ENCODE data around the gene SYS1. TPM values are rescaled to one million over a fixed set of nuclear protein-coding genes. Genes with fewer than 3 reads are reported as not detected.

Gene SYS1
- total RNA-seq, 1 experiment from 2014 or later, result 20.5 TPM

DNA sequence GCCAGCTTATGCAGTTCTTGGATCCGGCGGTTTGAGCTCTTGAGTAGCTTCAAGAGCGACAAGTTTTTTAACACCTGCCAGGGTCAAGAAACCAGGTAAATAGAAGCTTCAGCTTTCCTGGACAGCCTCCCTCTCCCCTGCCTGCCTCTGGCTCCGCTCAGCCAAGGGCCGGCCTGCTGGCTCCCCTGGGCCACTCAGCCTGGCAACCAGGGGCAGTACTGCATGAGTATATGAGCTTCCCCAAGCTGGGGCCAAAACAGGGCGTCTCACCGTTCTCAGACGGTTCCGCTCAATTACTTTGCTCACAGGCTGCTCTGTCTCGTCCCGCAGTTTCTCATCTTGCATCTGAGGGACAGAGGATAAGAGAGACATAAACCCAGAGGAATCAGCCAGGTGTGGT lies 14.3 kb downstream of the SYS1 start:
- H3K9me3 ChIP-seq (ENCODE audit: control insufficient read depth in 1 of 2, insufficient read depth in 1 of 2, low read depth in 1 of 2, low read length in 2 of 2), result no peaks in the 10 kb centered on the region
- no peak overlapping the region for H3K4me3 ChIP-seq (replicated peaks in 1 of 2; ENCODE audit: low read depth in 1 of 2, low read length in 2 of 2)
- no peaks in the 10 kb centered on the region for H3K27me3 ChIP-seq (ENCODE audit: insufficient read depth, low read length)
- no peak overlapping the region for H3K27ac ChIP-seq (ENCODE audit: low read depth, low read length)
- intact Hi-C loops (cut with micrococcal nuclease), result no loop called here
- H3K4me2 ChIP-seq (ENCODE audit: low read length), result no peak overlapping the region
- no TSS peak for BruUV-seq (replicated peaks)
- no peaks in the 10 kb centered on the region for H3K79me2 ChIP-seq (ENCODE audit: insufficient read depth, low read length)
- CTCF ChIA-PET, result interaction anchor here (0.8 to 2.9 kb wide), 3 partner anchors 14 to 393 kb away, joined by 3 to 11 read pairs (median 3); partner anchors contain the start of gene SYS1
- H4K20me1 ChIP-seq (ENCODE audit: insufficient read depth), result no peaks in the 10 kb centered on the region
- ATAC-seq (no peak), DNase-seq (ENCODE audit: low read depth, low spot score) (no peak)
- peaks cover 0 to 20% of the 10 kb centered on the region in 2 experiments; a peak in 2 of 4 replicates for H3K4me1 ChIP-seq (ENCODE audit: control insufficient read depth in 1 of 2, insufficient read depth in 2 of 2, low read length in 2 of 2)
- H2AFZ ChIP-seq (ENCODE audit: low read depth, low read length, poor library complexity, severe bottlenecking), result no peak overlapping the region
- H3K9ac ChIP-seq (ENCODE audit: low read length), result no peak overlapping the region
- TF ChIP-seq SP1 (IDR thresholded peaks at IDR 0.05; ENCODE audit: low read depth) (no peak), CBX3 (IDR thresholded peaks at IDR 0.05; ENCODE audit: low read depth) (no peak)
- no peaks in the 10 kb centered on the region for H3K9me2 ChIP-seq (ENCODE audit: insufficient read depth)
- POLR2A ChIA-PET, result interaction anchor here (1.2 kb wide), 1 partner anchor 15 kb away, joined by 3 read pairs; the partner anchor contains the start of gene SYS1
- RAD21 ChIA-PET (ENCODE audit: low non-redundant PET in 1 of 2, low total read pairs in 2 of 2, uncharacterized antibody in 2 of 2, unreplicated experiment in 2 of 2), result no interaction called here
- no peaks in the 10 kb centered on the region for H3K36me3 ChIP-seq (ENCODE audit: control insufficient read depth in 1 of 2, insufficient read depth in 2 of 2, low read length in 2 of 2)

DNA sequence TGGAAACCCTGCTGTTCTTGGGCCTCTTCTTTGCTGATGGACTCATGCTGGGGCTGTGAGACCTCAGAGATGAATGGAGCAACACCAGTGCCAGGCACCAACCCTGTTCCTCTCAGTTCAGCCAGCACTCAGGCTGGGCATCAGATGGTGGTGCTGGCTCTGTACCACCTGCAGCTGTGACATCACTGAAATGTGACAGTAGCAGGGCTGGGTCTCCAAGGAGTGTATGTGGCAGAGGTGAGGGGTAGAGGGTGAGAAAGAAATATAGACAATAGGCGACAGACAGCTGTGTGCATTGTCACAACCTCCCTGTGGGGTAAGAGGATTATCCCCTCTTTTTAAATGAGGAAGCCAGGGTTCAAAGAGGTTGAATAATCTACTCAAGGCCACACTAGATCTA lies 15.2 kb downstream of the SYS1 start, which contains the start of gene TP53TG5:
TP53TG5 (minus strand) TSS at position 135 of the 400 bp plus-strand sequence; CDS start at position 46, 89 bp downstream.
- Histone ChIP-seq H3K27me3 (ENCODE audit: insufficient read depth, low read length) (no peaks in the 10 kb centered on the region), H3K79me2 (ENCODE audit: insufficient read depth, low read length) (no peaks in the 10 kb centered on the region), H2AFZ (ENCODE audit: low read depth, low read length, poor library complexity, severe bottlenecking) (no peak within 1 kb of the TSS), H3K4me1 (ENCODE audit: control insufficient read depth in 1 of 2, insufficient read depth in 2 of 2, low read length in 2 of 2) (peaks cover 0 to 17% of the 10 kb centered on the region in 2 experiments; a peak in 2 of 4 replicates), H4K20me1 (ENCODE audit: insufficient read depth) (no peaks in the 10 kb centered on the region), H3K9me3 (ENCODE audit: control insufficient read depth in 1 of 2, insufficient read depth in 1 of 2, low read depth in 1 of 2, low read length in 2 of 2) (no peaks in the 10 kb centered on the region), H3K4me3 (replicated peaks in 1 of 2; ENCODE audit: low read depth in 1 of 2, low read length in 2 of 2) (no peak within 1 kb of the TSS), H3K4me2 (ENCODE audit: low read length) (no peak within 1 kb of the TSS), H3K36me3 (ENCODE audit: control insufficient read depth in 1 of 2, insufficient read depth in 2 of 2, low read length in 2 of 2) (no peaks in the 10 kb centered on the region), H3K27ac (ENCODE audit: low read depth, low read length) (no peak within 1 kb of the TSS), H3K9ac (ENCODE audit: low read length) (no peak within 1 kb of the TSS), H3K9me2 (ENCODE audit: insufficient read depth) (no peaks in the 10 kb centered on the region)
- POLR2A ChIA-PET, result interaction anchor here (1.4 kb wide), 1 partner anchor 23 kb away, joined by 4 read pairs; no protein-coding TSS in a partner anchor
- RAD21 ChIA-PET (ENCODE audit: low non-redundant PET in 1 of 2, low total read pairs in 2 of 2, uncharacterized antibody in 2 of 2, unreplicated experiment in 2 of 2), result no interaction called here
- CTCF ChIA-PET, result interaction anchor here (2.9 kb wide), 1 partner anchor 15 kb away, joined by 11 read pairs; the partner anchor contains the start of gene SYS1
- intact Hi-C loops (cut with micrococcal nuclease), result no loop called here
- no peak for ATAC-seq
- BruUV-seq (replicated peaks), result no TSS peak
- DNase-seq (ENCODE audit: low read depth, low spot score), result no peak
- TF ChIP-seq CTCF (IDR thresholded peaks at IDR 0.05 in 2 of 3, conservative IDR thresholded peaks at IDR 0.05 in 1 of 3; ENCODE audit: borderline replicate concordance in 1 of 3, insufficient read depth in 1 of 3, low read depth in 2 of 3, low read length in 2 of 3) (no peak), POLR2A (IDR thresholded peaks at IDR 0.05; ENCODE audit: borderline replicate concordance, extremely low read depth, insufficient read depth, insufficient read length) (no peak), EZH2phosphoT487 (IDR thresholded peaks at IDR 0.05; ENCODE audit: borderline replicate concordance) (no peak), ZFX (IDR thresholded peaks at IDR 0.05) (no peak), ELF1 (IDR thresholded peaks at IDR 0.05; ENCODE audit: borderline replicate concordance, low read depth) (no peak), RAD21 (IDR thresholded peaks at IDR 0.05; ENCODE audit: low read depth) (no peak), CBX3 (IDR thresholded peaks at IDR 0.05; ENCODE audit: low read depth) (no peak), ZBTB33 (IDR thresholded peaks at IDR 0.05; ENCODE audit: extremely low read depth, insufficient replicate concordance, low read length) (no peak), EZH2 (IDR thresholded peaks at IDR 0.05) (no peak), FOSL1 (IDR thresholded peaks at IDR 0.05; ENCODE audit: low read depth) (no peak), ZNF274 (IDR thresholded peaks at IDR 0.05; ENCODE audit: low read depth, low read length) (no peak), TCF7L2 (IDR thresholded peaks at IDR 0.05; ENCODE audit: borderline replicate concordance, extremely low read depth, insufficient read depth, insufficient read length) (no peak), YY1 (IDR thresholded peaks at IDR 0.05; ENCODE audit: extremely low read depth, insufficient replicate concordance, low read depth, low read length) (no peak)
